Kidney (tissue), 14 donors: ENCODE results near the gene DCTN2. TPM values are rescaled to one million over a fixed set of nuclear protein-coding genes. Genes with fewer than 3 reads are reported as not detected.

Experiments used
- DNase-seq, 5 donors: peaks; one replicate each; pipeline ENCODE4 v3.0.0-alpha.2; 2013 to 2020
- FAIRE-seq: peaks from 2 replicates; lab custom pipeline; 2012; peaks lifted over from hg19 to GRCh38; lab: Jason Lieb, UNC
- H3K27ac ChIP-seq, 2 donors: one replicate each; pipeline ENCODE4 v1.7.0; 2013; ENCODE audit warnings: low read depth in 2 of 2, low read length in 2 of 2, inconsistent platforms in 1 of 2
- H3K27me3 ChIP-seq: one replicate; pipeline ENCODE4 v1.7.1; 2013; ENCODE audit warnings: low read length, inconsistent platforms; ENCODE audit not compliant: control insufficient read depth, insufficient read depth
- H3K36me3 ChIP-seq, 3 donors: one replicate each; pipeline versions ENCODE4 v1.7.0 to v1.7.1; 2013; ENCODE audit warnings: low read length in 3 of 3, control low read depth in 1 of 3, inconsistent platforms in 1 of 3; ENCODE audit not compliant: insufficient read depth in 3 of 3, control insufficient read depth in 2 of 3
- H3K4me1 ChIP-seq, 3 donors: one replicate each; pipeline versions ENCODE4 v1.7.0 to v1.7.1; 2013; ENCODE audit warnings: low read length in 3 of 3, inconsistent platforms in 1 of 3, low read depth in 1 of 3; ENCODE audit not compliant: control insufficient read depth in 2 of 3, insufficient read depth in 2 of 3
- H3K4me3 ChIP-seq, 3 donors: one replicate each; pipeline versions ENCODE4 v1.7.0 to v1.8.1; 2013; ENCODE audit warnings: low read length in 3 of 3, control low read depth in 1 of 3, inconsistent platforms in 1 of 3
- H3K9ac ChIP-seq, 3 donors: one replicate each; pipeline versions ENCODE4 v1.7.0 to v1.7.1; 2013; ENCODE audit warnings: low read length in 3 of 3, control low read depth in 1 of 3, inconsistent platforms in 1 of 3
- H3K9me3 ChIP-seq, 3 donors: one replicate each; pipeline versions ENCODE4 v1.7.0 to v1.7.1; 2013; ENCODE audit warnings: low read length in 3 of 3, control low read depth in 1 of 3, inconsistent platforms in 1 of 3; ENCODE audit not compliant: control insufficient read depth in 2 of 3, insufficient read depth in 1 of 3
- CTCF ChIP-seq: IDR thresholded peaks from 3 replicates; pipeline ENCODE4 v1.5.1; 2012; ENCODE audit warnings: mild to moderate bottlenecking, moderate library complexity, borderline replicate concordance; ENCODE audit not compliant: insufficient read depth; ENCODE audit errors: extremely low read depth
- intact Hi-C: fragments of 100-400 bp; cut with DNase I; formaldehyde crosslinking; loops from one replicate; pipeline ENCODE4 v1.11.1; 2022
- polyA plus RNA-seq: library from polyadenylated mRNA; stranded (reverse); fragments of 350-450 nt; fragmentation: Illumina TruSeq; extraction: RNeasy Lipid Tissue Mini Kit (QIAGEN cat#74804); gene quantifications from one replicate; pipeline ENCODE4 v1.2.3, GENCODE V29; 2014; ENCODE audit warnings: low read depth, low replicate concordance; ENCODE audit not compliant: insufficient read depth
- total RNA-seq: library from RNA; stranded (reverse); fragmentation: NEBNext Ultra II Directional; extraction: Animal tissue kit (Norgen Biotek cat#: 25700); gene quantifications from one replicate; pipeline ENCODE4 v1.2.1, GENCODE V29; 2021
- donor health status: control.
- donor health status: control.
- donor health status: control.
- donor health status: control.
- donor health status: control.
- donor health status: DM: yes; HTN: yes; CAD: no.
- donor health status: Normal renal cell carcinoma (clear cell type).

Gene DCTN2
- total and polyA plus RNA-seq, 2 donors from 2014 or later = 110 to 133 TPM

GRCh38 chr12:57513266-57513665 is 33.7 kb downstream of the DCTN2 start:
- Histone ChIP-seq H3K9me3 (no peaks in the 10 kb centered on the region), H3K9ac (no peak overlapping the region), H3K4me1 (peaks cover under 1 to 4% (median 2%) of the 10 kb centered on the region in 3 donors), H3K36me3 (peaks cover 19 to 56% (median 45%) of the 10 kb centered on the region in 3 donors), H3K4me3 (no peak overlapping the region), H3K27me3 (no peaks in the 10 kb centered on the region), H3K27ac (no peak overlapping the region)
- intact Hi-C loops = no loop called here
- no peak for TF ChIP-seq CTCF
- DNase-seq = no peak
- no peak for FAIRE-seq

- Histone ChIP-seq H3K4me1 (no peaks in the 10 kb centered on the region), H3K36me3 (peaks cover 19 to 56% (median 45%) of the 10 kb centered on the region in 3 donors), H3K27me3 (no peaks in the 10 kb centered on the region), H3K27ac (no peak overlapping the region), H3K4me3 (no peak overlapping the region), H3K9ac (no peak overlapping the region), H3K9me3 (no peaks in the 10 kb centered on the region)
- FAIRE-seq = no peak
- no peak for DNase-seq
- intact Hi-C loops = no loop called here
- TF ChIP-seq CTCF = no peak
Measured at GRCh38 chr12:57512665-57513064, 34.3 kb downstream of the DCTN2 start.

GRCh38 chr12:57511588-57512325 is 35.2 kb downstream of the DCTN2 start:
- intact Hi-C loops = no loop called here
- H3K4me1 ChIP-seq = no peaks in the 10 kb centered on the region
- no peak overlapping the region for H3K27ac ChIP-seq
- no peaks in the 10 kb centered on the region for H3K9me3 ChIP-seq
- H3K4me3 ChIP-seq = no peak overlapping the region
- no peak for DNase-seq
- no peaks in the 10 kb centered on the region for H3K27me3 ChIP-seq
- H3K9ac ChIP-seq = no peak overlapping the region
- no peak for FAIRE-seq
- no peak for TF ChIP-seq CTCF
- peaks cover 14 to 47% (median 38%) of the 10 kb centered on the region in 3 donors for H3K36me3 ChIP-seq
